CD4-positive, alpha-beta T cell (primary cell): Measurements from ENCODE around the gene ZNG1B. TPM values are rescaled to one million over a fixed set of nuclear protein-coding genes. Genes with fewer than 3 reads are reported as not detected.
A peak's percentile ranks its signal among the peaks of the same experiment; 100 is the strongest.
"Not testable (repeated sequence)": the region's sequence is repeated elsewhere in the genome, so short reads cannot be mapped to it uniquely, and the experiment has no call there.

Source experiments
- ATAC-seq: fragments of 200-7000 bp; cut with Tn5 transposase; one replicate; pipeline ENCODE4 v1.10.0; 2022; ENCODE audit warnings: mild to moderate bottlenecking; ENCODE audit not compliant: poor library complexity
- CTCF ChIA-PET: fragments of 350-600 bp; sonication (Branson Sonifier 250); formaldehyde crosslinking; loops from one replicate; lab custom pipeline; 2021; ENCODE audit warnings: antibody characterized with exemption, inconsistent platforms; lab: Charles Lee
- POLR2A ChIA-PET: fragments of 350-600 bp; sonication (Branson Sonifier 250); formaldehyde crosslinking; loops from one replicate; lab custom pipeline; 2021; ENCODE audit warnings: antibody characterized with exemption, inconsistent platforms; lab: Charles Lee
- DNase-seq, 14 experiments: peaks; one replicate each; pipeline ENCODE4 v3.0.0-alpha.2; 2013 to 2020; ENCODE audit warnings: mixed read lengths in 2 of 14
- H3K27ac ChIP-seq, 2 donors: one replicate each; pipeline versions ENCODE4 v1.5.1 to v1.7.0; 2013; ENCODE audit warnings: low read length in 2 of 2, low read depth in 1 of 2, mild to moderate bottlenecking in 1 of 2
- H3K27me3 ChIP-seq, 2 experiments: 1 replicate in 1 of 2; 2 replicates in 1 of 2; pipeline versions ENCODE4 v1.6.1 to v1.7.0; 2013; ENCODE audit warnings: low read length in 2 of 2, control low read depth in 1 of 2, mild to moderate bottlenecking in 1 of 2, moderate library complexity in 1 of 2; ENCODE audit not compliant: insufficient read depth in 2 of 2, control insufficient read depth in 1 of 2
- H3K36me3 ChIP-seq: one replicate; pipeline ENCODE4 v1.6.1; 2013; ENCODE audit warnings: low read length, control low read depth; ENCODE audit not compliant: insufficient read depth
- H3K4me1 ChIP-seq: one replicate; pipeline ENCODE4 v1.6.1; 2013; ENCODE audit warnings: low read length, control low read depth; ENCODE audit not compliant: insufficient read depth
- H3K4me3 ChIP-seq: one replicate; pipeline ENCODE4 v1.5.1; 2013; ENCODE audit warnings: mild to moderate bottlenecking, low read length, moderate library complexity
- H3K9me3 ChIP-seq, 2 experiments: 1 replicate in 1 of 2; 2 replicates in 1 of 2; pipeline versions ENCODE4 v1.6.1 to v1.7.0; 2013; ENCODE audit warnings: low read length in 2 of 2, mild to moderate bottlenecking in 2 of 2, control low read depth in 1 of 2, moderate library complexity in 1 of 2; ENCODE audit not compliant: control insufficient read depth in 1 of 2, insufficient read depth in 1 of 2
- H3K27ac Mint-ChIP-seq: one replicate; pipeline ENCODE4 v1.8.0; 2020; ENCODE audit warnings: mixed read lengths
- H3K27me3 Mint-ChIP-seq: one replicate; pipeline ENCODE4 v1.8.0; 2021; ENCODE audit warnings: mixed read lengths
- H3K36me3 Mint-ChIP-seq: one replicate; pipeline ENCODE4 v1.8.0; 2021; ENCODE audit warnings: low read depth, mixed read lengths
- H3K4me1 Mint-ChIP-seq: one replicate; pipeline ENCODE4 v1.8.0; 2021; ENCODE audit warnings: low read depth, mixed read lengths
- H3K4me3 Mint-ChIP-seq: one replicate; pipeline ENCODE4 v1.8.0; 2020; ENCODE audit warnings: mild to moderate bottlenecking, mixed read lengths
- H3K9me3 Mint-ChIP-seq: one replicate; pipeline ENCODE4 v1.8.0; 2020; ENCODE audit warnings: mixed read lengths
- intact Hi-C, 2 experiments: fragments of 100-400 bp; cut with DNase I in 1 of 2; cut with micrococcal nuclease in 1 of 2; formaldehyde crosslinking; loops; one replicate each; pipeline versions ENCODE4 v1.15.1 to v1.9.0; 2023 to 2025; cut with DNase I, micrococcal nuclease
- total RNA-seq, 174 experiments: library from RNA in 2 of 174; stranded (reverse) in 2 of 174; gene quantifications; one replicate each; pipeline ENCODE4 v1.2.3 and lab custom pipeline; 2021 to 2026

Gene ZNG1B
- total RNA-seq, 2 experiments from 2014 or later = 33.9 to 34.2 TPM

GRCh38 chr2:113465770-113466169 is 28.3 kb downstream of the ZNG1B start:
- intact Hi-C loops, ATAC-seq, H3K9me3 Mint-ChIP-seq, CTCF ChIA-PET, H3K36me3 ChIP-seq, H3K27ac ChIP-seq, H3K4me1 Mint-ChIP-seq, H3K36me3 Mint-ChIP-seq, H3K4me3 ChIP-seq, H3K4me3 Mint-ChIP-seq, H3K27me3 Mint-ChIP-seq, POLR2A ChIA-PET, H3K27me3 ChIP-seq, H3K27ac Mint-ChIP-seq, DNase-seq, H3K4me1 ChIP-seq, H3K9me3 ChIP-seq: not testable (repeated sequence)

GRCh38 chr2:113476688-113477368 is 39.3 kb downstream of the ZNG1B start:
- H3K4me3 Mint-ChIP-seq, H3K36me3 ChIP-seq, DNase-seq, H3K9me3 ChIP-seq, H3K4me3 ChIP-seq, H3K27ac Mint-ChIP-seq, H3K27ac ChIP-seq, H3K9me3 Mint-ChIP-seq, H3K27me3 ChIP-seq, ATAC-seq, H3K4me1 ChIP-seq, intact Hi-C loops, POLR2A ChIA-PET, CTCF ChIA-PET, H3K36me3 Mint-ChIP-seq, H3K27me3 Mint-ChIP-seq, H3K4me1 Mint-ChIP-seq: not testable (repeated sequence)

DNA sequence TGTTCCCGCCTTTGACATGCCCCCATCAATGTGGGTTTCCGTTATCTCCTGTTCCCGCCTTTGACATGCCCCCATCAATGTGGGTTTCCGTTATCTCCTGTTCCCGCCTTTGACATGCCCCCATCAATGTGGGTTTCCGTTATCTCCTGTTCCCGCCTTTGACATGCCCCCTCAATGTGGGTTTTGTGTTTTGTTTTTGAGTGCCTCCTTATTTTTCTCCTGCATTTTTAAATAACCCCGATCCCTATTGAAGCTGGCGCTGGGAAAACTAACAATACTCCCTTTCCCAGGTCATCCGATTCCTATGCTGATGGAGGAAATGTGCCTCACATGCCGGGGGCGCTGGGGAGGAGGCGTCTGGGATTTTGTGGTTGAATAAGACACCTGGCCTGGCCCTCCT is 59.0 kb downstream of the ZNG1B start:
- H3K9me3 Mint-ChIP-seq, POLR2A ChIA-PET, DNase-seq, H3K4me3 ChIP-seq, H3K27me3 Mint-ChIP-seq, H3K9me3 ChIP-seq, H3K27ac Mint-ChIP-seq, H3K27me3 ChIP-seq, ATAC-seq, H3K4me1 Mint-ChIP-seq, CTCF ChIA-PET, H3K27ac ChIP-seq, H3K36me3 Mint-ChIP-seq, H3K4me3 Mint-ChIP-seq, intact Hi-C loops, H3K36me3 ChIP-seq: not testable (repeated sequence)
- H3K4me1 ChIP-seq = peaks cover 16% of the 10 kb centered on the region

GRCh38 chr2:113498365-113498764 is 60.9 kb downstream of the ZNG1B start, which contains the start of gene FOXD4L1:
Gene FOXD4L1, plus strand, starts transcription at chr2:113498665. Its CDS starts 592 bp downstream, at chr2:113499257.
- Histone ChIP-seq H3K27me3 (peaks cover 9 to 15% of the 10 kb centered on the region in 2 experiments), H3K4me1 (peaks cover 30% of the 10 kb centered on the region)
- H3K27ac ChIP-seq, H3K4me1 Mint-ChIP-seq, CTCF ChIA-PET, H3K9me3 Mint-ChIP-seq, POLR2A ChIA-PET, ATAC-seq, intact Hi-C loops, H3K27ac Mint-ChIP-seq, H3K9me3 ChIP-seq, H3K36me3 ChIP-seq, H3K4me3 ChIP-seq, DNase-seq, H3K36me3 Mint-ChIP-seq: not testable (repeated sequence)
- Mint-ChIP-seq H3K27me3 (peaks cover 11% of the 10 kb centered on the region), H3K4me3 (peak within 1 kb of the TSS; percentile 34)

GRCh38 chr2:113499019-113499885 is 61.8 kb downstream of the ZNG1B start:
- CTCF ChIA-PET, H3K9me3 Mint-ChIP-seq, H3K4me1 Mint-ChIP-seq, H3K27ac Mint-ChIP-seq, intact Hi-C loops, POLR2A ChIA-PET, ATAC-seq, H3K36me3 ChIP-seq, H3K4me3 Mint-ChIP-seq, H3K27ac ChIP-seq, H3K4me3 ChIP-seq, H3K36me3 Mint-ChIP-seq: not testable (repeated sequence)
- H3K4me1 ChIP-seq = peaks cover 37% of the 10 kb centered on the region
- DNase-seq = peak in 1 of 14 experiments; percentile 6
- H3K27me3 ChIP-seq = peaks cover 16 to 20% of the 10 kb centered on the region in 2 experiments
- peaks cover 0 to 15% of the 10 kb centered on the region in 2 experiments for H3K9me3 ChIP-seq
- peaks cover 13% of the 10 kb centered on the region for H3K27me3 Mint-ChIP-seq

DNA sequence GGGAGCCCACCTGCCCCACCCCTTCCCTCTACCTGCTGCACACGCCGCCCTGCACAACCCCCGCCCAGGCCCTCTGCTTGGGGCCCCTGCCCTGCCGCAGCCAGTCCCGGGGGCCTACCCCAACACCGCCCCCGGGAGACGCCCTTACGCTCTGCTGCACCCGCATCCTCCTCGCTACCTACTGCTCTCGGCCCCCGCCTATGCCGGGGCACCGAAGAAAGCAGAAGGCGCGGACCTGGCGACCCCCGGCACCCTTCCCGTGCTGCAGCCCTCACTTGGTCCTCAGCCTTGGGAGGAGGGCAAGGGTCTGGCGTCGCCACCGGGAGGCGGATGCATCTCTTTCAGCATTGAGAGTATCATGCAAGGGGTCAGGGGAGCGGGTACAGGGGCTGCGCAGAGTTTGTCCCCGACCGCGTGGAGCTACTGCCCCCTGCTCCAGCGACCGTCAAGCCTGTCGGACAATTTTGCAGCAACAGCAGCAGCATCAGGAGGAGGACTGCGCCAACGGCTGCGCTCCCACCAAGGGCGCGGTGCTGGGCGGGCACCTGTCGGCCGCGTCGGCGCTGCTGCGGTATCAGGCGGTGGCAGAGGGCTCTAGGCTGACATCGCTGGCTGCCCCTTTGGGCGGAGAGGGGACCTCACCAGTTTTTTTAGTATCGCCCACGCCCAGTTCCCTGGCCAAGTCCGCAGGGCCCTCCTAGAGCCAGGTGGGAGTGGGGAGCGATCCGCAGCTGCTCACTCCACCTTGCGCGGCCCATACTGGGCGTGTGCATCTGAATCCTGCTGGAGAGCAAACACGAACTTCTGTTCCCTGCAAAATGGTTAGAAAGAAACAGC is 62.6 kb downstream of the ZNG1B start:
- H3K4me3 ChIP-seq, H3K27ac ChIP-seq, intact Hi-C loops, DNase-seq, H3K27ac Mint-ChIP-seq, H3K4me1 Mint-ChIP-seq, H3K9me3 Mint-ChIP-seq, POLR2A ChIA-PET, H3K36me3 ChIP-seq, ATAC-seq, CTCF ChIA-PET, H3K36me3 Mint-ChIP-seq: not testable (repeated sequence)
- peaks cover 18 to 21% of the 10 kb centered on the region in 2 experiments for H3K27me3 ChIP-seq
- Mint-ChIP-seq H3K27me3 (peaks cover 16% of the 10 kb centered on the region), H3K4me3 (peak overlapping the region; percentile 45)
- peaks cover 0 to 15% of the 10 kb centered on the region in 2 experiments for H3K9me3 ChIP-seq
- H3K4me1 ChIP-seq = peaks cover 37% of the 10 kb centered on the region
